Muscle of arm (tissue), 12 donors: Measurements from ENCODE around the gene EME2. TPM values are rescaled to one million over a fixed set of nuclear protein-coding genes. Genes with fewer than 3 reads are reported as not detected.
A peak's percentile ranks its signal among the peaks of the same experiment; 100 is the strongest.

Experiments
- DNase-seq: peaks from one replicate; pipeline ENCODE4 v3.0.0-alpha.2; 2013
- polyA plus RNA-seq, 12 donors: library from polyadenylated mRNA; unstranded; fragments of 120-200 nt; gene quantifications; one replicate each; pipeline ENCODE4 v1.2.1, GENCODE V29; 2013; ENCODE audit not compliant: insufficient read length in 12 of 12

The EME2 gene
- polyA plus RNA-seq, 12 donors: 4.4 to 13.3 (median 6.4) TPM; not detected in 1

- no peak for DNase-seq
Observed at GRCh38 chr16:1766701-1767100, 5.9 kb upstream of the EME2 start.

GRCh38 chr16:1767116-1767994 lies 5.3 kb upstream of the EME2 start:
- no peak for DNase-seq

DNA sequence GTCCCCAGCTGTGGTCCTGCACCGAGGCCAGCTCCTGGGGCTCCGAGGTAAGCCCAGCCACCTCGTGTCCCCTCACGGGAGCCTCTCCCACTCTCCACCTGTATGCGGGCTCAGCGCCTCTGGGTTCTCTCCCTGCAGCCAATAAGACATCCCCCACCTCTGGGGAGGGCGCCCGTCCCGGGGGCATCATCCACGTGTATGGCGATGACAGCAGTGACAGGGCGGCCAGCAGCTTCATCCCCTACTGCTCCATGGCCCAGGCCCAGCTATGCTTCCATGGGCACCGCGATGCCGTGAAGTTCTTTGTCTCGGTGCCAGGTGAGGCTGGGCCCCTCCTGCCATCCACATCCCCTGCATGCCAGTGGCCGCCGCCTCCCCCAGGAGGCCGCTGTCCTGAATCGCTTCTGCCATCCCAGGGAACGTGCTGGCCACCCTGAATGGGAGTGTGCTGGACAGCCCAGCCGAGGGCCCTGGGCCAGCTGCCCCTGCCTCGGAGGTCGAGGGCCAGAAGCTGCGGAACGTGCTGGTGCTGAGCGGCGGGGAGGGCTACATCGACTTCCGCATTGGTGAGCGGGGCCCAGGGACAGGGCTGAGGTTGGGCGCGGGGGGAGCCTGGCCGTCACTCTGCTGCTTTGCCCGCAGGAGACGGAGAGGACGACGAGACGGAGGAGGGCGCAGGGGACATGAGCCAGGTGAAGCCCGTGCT lies 4.4 kb upstream of the EME2 start:
- DNase-seq: no peak

DNA sequence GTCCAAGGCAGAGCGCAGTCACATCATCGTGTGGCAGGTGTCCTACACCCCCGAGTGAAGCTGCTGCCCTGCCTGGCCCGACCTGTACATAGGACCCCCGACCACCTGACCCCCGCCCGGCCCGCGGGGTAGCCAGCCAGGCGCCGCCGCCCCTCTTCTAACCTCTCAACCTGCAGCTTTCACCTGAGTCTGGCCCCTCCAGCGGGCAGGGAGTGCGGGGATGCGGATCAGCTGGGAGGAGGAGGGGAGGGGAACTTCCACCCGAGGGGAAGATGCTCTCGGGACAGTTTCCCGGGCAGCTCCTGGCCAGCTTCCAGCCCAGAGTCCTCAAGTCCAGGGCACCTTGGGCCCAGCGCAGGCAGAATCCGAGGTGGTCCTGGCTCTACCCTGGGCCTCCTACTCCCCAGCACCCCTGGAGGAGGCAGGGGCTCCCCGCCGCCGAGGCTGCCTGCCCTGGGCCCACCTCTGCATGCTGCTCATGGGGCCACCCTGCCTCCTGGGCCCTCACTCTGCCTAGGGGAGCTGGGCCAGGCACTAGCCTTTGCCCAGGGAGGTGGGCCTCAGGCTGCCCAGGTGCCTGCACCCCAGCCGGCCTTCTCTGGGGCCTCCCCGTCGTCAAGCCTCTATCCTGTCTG lies 3.7 kb upstream of the EME2 start:
- DNase-seq: no peak

GRCh38 chr16:1769402-1770300 lies 3.0 kb upstream of the EME2 start:
- no peak for DNase-seq

DNA sequence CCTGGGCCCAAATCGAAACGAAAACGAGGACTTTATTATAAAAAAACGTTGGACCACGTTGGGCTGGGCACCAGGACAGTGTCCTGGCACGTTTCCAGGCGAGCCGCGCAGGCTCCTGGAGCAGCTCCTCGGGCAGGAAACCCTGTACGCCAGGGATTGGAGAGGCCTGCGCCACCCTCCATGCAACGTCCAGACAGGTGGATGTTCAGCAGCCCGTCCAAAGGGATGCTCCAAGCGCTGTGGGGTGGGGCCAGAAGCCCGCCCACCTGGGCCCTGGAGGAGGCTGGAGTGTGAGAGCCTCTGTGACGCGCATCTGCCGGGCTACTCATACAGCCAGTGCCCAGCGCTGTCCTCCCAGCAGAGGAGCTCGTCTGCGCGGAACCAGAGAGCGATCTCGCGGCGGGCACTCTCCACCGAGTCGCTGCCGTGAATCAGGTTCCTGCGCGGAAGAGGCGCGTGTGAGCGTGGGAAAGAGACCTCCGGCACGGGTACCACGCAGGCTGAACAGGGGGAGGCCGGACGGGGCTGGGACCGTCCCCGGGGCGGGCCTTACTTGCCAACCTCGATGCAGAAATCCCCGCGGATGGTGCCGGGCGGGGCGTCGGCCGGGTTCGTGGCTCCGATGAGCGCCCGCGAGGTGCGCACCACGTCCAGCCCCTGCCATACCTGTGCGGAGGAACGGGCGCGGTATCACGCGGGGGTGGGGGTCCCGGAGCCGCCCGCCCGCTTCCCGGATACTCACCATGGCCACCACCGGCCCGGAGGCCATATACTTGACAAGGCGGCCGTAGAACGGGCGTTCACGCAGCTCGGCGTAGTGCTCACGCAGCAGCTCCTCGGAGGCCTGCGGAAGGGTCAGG lies 2.1 kb upstream of the EME2 start:
- DNase-seq: no peak

DNA sequence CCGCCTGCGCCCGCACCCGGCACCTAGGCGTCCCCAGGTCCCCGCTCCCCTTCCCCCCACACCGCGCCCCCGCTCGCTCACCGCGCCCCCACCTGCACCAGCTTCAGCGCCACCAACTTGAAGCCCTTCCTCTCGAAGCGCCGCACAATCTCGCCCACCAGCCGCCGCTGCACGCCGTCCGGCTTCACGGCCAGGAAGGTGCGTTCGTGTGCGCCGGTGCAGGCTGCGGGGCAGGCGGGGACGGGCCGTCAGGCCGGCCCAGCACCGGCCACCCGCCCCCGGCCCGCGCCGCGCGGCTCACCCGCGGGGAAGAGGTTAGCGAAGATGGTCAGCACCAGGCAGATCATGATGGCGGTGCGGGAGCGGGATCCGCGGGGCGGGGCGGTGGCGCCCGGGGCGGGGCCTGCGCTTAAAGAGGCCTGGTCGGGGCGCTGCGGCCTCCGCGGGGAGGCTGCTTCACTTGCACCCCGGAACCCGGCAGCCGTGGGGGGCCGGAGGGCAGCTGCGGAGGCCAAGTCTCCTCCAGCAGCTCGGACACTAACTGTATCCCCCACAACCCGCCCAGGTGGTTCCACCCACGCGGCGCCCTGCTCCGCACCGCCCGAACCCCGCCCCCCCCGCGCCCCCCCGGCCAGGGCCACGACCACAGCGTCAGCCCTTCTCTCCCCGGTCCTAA lies 1.3 kb upstream of the EME2 start, which contains the start of gene NME3:
Gene NME3, minus strand, starts transcription at position 356 of the 676 bp plus-strand sequence. Its CDS starts 9 bp downstream, at position 347.
- DNase-seq: peak; percentile 74

DNA sequence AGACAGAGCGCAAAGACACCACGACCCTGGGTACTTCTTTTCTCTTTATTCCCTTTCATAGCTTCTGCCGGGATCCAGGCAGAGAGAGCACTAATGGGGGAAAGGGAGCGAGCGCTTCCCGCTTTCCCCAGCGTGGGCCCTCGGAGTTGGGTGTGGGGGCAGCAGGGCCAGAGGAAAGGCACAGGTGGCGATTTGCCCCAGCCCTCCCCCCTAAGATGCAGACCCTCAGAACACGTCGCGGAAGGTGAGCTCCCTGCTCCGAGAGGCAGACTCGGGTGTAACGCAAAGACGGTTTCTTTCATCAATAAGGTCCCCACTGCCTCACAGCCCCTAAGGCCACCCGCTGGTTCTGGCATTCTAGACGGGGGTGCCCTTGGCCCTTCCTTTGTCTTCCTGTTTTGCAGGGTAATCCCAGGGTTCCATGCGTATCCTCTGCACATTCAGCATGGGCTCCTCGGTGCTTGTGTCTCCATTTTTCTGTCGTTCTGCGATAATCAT lies 697 bp upstream of the EME2 start:
- no peak for DNase-seq

GRCh38 chr16:1772908-1773702 lies 495 bp downstream of the EME2 start, which contains the start of gene MRPS34:
MRPS34 (minus strand) TSS chr16:1773134; CDS start chr16:1773119, 15 bp downstream.
- DNase-seq: peak; percentile 87

DNA sequence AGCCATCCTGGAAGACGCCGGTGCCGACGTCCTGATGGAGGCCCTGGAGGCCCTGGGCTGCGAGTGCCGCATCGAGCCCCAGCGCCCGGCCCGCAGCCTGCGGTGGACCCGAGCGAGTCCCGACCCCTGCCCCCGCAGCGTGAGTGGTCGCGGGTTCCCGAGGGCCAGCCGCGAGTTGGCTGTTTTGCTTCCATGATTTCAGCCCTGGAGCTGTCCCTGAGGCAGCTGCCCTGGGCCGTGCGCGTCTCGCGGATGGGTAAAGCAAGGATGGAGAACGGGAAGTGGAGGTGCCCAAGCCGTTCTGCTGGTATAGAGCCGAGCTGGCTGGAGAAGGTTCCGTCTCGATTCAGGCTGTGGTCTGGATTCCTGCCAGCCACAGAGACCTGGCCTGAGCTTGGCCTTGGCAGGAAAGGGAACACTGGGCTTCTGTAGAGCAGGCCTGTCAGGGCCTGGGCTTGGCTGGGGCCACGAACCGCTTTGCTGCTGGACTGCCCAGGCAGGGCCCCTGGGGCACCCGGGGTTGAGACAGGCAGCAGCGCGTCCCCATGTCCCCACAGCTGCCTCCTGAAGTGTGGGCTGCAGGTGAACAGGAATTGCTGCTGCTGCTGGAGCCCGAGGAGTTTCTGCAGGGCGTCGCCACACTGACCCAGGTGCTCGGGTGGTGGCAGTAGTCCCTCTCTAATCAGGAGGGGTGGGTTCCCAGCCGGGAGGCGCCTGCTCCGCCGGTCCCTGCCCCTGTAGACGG lies 1.3 kb downstream of the EME2 start:
- no peak for DNase-seq

DNA sequence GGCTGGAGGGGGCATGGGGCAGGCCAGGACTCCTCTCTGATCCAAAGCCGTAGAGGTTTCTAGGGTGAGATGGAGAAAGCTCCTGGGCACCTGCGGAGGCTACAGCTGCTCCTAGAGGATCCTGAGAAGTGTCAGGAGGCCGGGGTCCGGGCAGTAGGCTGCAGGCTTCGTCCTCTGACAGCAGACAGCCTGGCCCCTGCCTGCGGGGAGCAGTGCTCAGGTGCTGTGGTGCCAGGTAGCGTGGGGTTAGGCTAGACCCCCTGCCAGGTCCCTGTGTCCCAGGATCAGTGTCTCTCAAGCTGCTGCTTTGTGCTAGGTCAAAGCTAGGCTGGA lies 1.8 kb downstream of the EME2 start:
- no peak for DNase-seq

DNA sequence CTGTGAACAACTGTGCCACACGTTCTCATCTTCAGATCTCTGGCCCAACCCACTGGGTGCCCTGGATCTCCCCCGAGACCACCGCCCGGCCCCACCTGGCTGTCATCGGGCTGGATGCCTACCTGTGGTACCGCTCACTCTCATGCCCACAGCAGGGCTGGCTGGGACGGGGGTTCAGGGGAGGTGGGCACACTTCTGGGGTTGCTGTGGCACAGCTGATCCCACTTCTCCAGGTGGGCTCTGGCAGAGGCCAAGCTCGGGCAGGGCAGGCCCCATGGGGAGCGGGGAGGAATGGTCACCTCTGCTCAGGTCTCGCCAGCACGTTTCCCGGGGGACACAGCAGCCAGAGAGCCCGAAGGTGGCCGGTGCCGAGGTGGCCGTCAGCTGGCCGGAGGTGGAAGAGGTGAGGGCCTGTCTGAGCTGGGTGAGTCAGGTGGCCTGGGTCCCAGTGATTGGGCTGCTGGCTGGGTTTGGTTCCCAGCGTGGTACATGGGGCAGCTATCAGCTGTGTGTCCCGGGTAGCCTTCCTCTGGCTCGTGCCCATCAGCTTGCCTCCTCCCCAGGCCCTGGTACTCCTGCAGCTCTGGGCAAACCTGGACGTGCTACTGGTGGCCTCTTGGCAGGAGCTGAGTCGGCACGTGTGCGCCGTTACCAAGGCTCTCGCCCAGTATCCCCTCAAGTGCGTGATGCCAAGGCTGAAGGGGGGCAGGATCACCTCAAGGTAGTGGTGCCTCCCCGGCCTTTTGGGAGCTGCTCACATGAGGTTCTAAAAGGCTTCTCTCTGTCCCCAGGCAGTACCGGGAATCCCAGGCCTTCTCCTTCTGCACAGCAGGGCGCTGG lies 2.6 kb downstream of the EME2 start:
- DNase-seq: no peak

- no peak for DNase-seq
Observed at GRCh38 chr16:1775846-1776671, 3.4 kb downstream of the EME2 start.

GRCh38 chr16:1776672-1776955 lies 4.0 kb downstream of the EME2 start:
- DNase-seq: no peak

DNA sequence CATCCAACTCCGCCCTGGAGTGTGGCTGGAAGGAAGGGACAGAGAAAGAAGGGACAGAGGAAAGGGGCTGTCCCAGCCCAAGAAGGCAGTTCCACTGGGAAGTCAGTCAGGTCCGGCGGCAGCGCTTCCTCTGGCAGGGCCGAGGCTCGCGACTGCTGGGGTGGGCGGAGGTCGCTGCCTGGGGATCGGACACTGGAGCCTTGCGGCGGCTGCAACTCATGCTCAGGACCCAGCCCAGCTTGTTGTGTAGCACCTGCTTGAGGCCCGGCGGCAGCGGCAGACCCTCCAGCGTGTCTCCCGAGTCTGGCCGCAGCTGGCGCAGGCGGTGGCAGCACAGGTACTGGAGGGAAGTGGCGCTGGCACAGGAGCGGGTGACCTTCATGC lies 4.4 kb downstream of the EME2 start:
- no peak for DNase-seq
